Peyer's patch (tissue), 4 donors: ENCODE measurements around the gene CDC25A.

Experiments used
- POLR2A ChIP-seq, 2 donors: fragments of 450-650 bp; IDR thresholded peaks; one replicate each; pipeline ENCODE4 v1.5.1; 2017; ENCODE audit warnings: antibody characterized with exemption in 2 of 2, mild to moderate bottlenecking in 2 of 2, moderate library complexity in 2 of 2
- TF ChIP-seq, protein P1 (sequence below), 6 experiments: fragments of 450-650 bp in 4 of 6; fragments of 200-600 bp in 2 of 6; sonication (generic) in 1 of 6; IDR thresholded peaks; one replicate each; pipeline ENCODE4 v1.5.1; 2017 to 2019; ENCODE audit warnings: antibody characterized with exemption in 6 of 6, mild to moderate bottlenecking in 3 of 6, moderate library complexity in 1 of 6

- TF ChIP-seq, protein P1, sequence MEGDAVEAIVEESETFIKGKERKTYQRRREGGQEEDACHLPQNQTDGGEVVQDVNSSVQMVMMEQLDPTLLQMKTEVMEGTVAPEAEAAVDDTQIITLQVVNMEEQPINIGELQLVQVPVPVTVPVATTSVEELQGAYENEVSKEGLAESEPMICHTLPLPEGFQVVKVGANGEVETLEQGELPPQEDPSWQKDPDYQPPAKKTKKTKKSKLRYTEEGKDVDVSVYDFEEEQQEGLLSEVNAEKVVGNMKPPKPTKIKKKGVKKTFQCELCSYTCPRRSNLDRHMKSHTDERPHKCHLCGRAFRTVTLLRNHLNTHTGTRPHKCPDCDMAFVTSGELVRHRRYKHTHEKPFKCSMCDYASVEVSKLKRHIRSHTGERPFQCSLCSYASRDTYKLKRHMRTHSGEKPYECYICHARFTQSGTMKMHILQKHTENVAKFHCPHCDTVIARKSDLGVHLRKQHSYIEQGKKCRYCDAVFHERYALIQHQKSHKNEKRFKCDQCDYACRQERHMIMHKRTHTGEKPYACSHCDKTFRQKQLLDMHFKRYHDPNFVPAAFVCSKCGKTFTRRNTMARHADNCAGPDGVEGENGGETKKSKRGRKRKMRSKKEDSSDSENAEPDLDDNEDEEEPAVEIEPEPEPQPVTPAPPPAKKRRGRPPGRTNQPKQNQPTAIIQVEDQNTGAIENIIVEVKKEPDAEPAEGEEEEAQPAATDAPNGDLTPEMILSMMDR (IDR thresholded peaks at IDR 0.05), result no peak
- no peak for TF ChIP-seq POLR2A (IDR thresholded peaks at IDR 0.05)
Measured at GRCh38 chr3:48215876-48216275, 27.7 kb upstream of the CDC25A start.
